Right ventricle myocardium superior (tissue), 1 donor: ENCODE measurements around the gene SHISA3. TPM values are rescaled to one million over a fixed set of nuclear protein-coding genes. Genes with fewer than 3 reads are reported as not detected.
"Not testable (repeated sequence)": the region's sequence is repeated elsewhere in the genome, so short reads cannot be mapped to it uniquely, and the experiment has no call there.

Source experiments
- ATAC-seq: fragments of 200-7000 bp; cut with Tn5 transposase; one replicate; pipeline ENCODE4 v1.9.1; 2020; ENCODE audit warnings: mild to moderate bottlenecking; ENCODE audit not compliant: poor library complexity
- DNase-seq: peaks from one replicate; pipeline ENCODE4 v3.0.0-alpha.2; 2020
- intact Hi-C: fragments of 100-400 bp; cut with DNase I; formaldehyde crosslinking; loops from one replicate; pipeline ENCODE4 v1.11.2; 2022
- long read RNA-seq: library from polyadenylated mRNA; unstranded; transcript quantifications from one replicate; pipeline ENCODE4 v2.0.0, GENCODE V29; 2021
- total RNA-seq: library from RNA; stranded (reverse); fragmentation: NEBNext Ultra II Directional; extraction: Animal tissue kit (Norgen Biotek cat#: 25700); gene quantifications from one replicate; pipeline ENCODE4 v1.2.1, GENCODE V29; 2021
- donor health status: DM: no; HTN: yes; CAD: no; lungs with severe emphysema.

SHISA3 gene
- total RNA-seq, result 6.7 TPM
- long read RNA-seq, transcript SHISA3-201 (2 exons, 1,971 nt), result major isoform, 18 of 18 reads
- long read RNA-seq, partial matches to known transcripts, result 0 of 18 reads
- long read RNA-seq, other reads (novel, unspliced or antisense), result 0 of 18 reads

DNA sequence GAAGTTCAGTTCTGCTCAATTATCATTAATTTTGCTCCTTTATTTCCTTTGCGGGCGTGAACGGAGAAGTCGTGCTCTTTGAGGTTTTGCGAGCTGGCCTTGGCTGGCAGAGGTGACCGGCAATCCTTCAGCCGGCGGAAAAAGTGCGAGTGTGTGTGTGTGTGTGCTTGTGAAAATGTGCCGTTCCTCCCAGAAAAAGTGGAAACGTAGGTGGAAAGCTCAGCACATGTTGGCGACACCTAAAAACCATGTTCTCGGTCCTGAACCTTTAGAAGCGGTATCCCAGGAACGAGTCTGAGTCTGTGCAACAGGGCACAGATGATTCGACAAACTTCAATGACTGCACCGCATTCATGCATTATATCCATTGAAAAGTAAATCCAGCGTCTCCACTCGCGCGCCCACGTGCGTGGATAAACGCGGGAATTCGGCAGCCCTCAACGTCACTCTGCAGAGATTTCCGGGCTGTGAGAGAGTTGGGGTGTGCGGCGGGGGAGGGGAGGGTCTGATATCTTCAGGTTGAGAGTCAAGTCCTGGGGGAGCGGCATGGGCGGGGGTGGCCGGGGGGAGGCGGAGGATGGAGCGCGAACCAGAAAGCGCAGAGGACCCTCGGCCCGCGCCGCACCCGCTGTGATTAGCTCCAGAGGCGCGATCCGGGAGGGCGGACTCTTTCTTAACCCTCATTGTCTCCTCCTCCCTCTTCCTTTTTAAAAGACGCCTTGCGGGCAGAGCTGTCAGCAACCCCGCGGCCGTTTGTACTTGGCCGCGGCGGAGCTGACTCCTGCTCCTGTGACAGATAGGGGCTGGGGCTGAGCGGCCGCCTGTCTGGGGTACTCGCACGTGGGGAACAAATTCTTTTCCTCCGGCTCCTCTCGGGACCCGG is at the start of gene SHISA3:
SHISA3 (plus strand) TSS at position 737 of the 883 bp plus-strand sequence. CDS start 569 bp downstream, outside the sequence.
- peak; percentile 60 for DNase-seq
- intact Hi-C loops, result no loop called here
- ATAC-seq, result peak; percentile 78

DNA sequence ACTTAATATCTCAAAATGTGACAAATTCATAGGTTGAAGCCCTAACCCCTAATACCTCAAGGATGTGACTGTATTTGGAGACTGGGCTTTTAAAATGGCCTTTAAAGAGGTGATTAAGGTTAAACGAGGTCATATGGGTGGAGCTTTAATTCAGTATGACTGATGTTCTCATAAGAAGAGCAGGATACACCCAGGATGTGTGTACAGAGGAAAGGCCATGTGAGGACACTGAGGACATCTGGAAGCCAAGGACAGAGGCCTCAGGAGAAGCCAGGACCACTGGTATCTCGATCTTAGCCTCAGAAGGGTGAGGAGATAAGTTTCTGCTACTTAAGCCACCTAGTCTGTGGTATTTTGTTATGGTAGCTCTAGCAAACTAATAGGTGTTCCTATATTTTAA is 49.0 kb upstream of the SHISA3 start:
- DNase-seq (no peak), ATAC-seq (peak; percentile 73)
- intact Hi-C loops, result no loop called here

DNA sequence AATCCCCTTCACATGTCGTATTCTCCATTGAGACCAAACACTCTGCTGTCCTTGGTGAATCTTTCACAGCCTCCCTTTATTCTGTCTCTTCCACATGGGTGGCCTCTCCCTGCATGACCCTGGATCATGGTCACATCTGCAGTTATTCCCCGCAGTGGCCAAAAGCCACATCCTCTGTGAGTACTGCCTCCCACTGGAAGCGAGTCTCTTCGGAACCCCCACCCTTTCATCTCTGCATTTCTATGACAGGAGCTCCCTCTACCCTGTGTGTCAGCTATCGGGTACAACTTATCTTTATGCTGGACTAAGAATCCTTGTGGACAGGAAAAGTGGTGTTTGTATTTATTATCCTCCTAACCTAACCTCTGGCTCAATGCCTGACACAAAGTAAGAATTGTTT is 48.6 kb upstream of the SHISA3 start:
- DNase-seq, result no peak
- intact Hi-C loops, result no loop called here
- peak; percentile 38 for ATAC-seq

DNA sequence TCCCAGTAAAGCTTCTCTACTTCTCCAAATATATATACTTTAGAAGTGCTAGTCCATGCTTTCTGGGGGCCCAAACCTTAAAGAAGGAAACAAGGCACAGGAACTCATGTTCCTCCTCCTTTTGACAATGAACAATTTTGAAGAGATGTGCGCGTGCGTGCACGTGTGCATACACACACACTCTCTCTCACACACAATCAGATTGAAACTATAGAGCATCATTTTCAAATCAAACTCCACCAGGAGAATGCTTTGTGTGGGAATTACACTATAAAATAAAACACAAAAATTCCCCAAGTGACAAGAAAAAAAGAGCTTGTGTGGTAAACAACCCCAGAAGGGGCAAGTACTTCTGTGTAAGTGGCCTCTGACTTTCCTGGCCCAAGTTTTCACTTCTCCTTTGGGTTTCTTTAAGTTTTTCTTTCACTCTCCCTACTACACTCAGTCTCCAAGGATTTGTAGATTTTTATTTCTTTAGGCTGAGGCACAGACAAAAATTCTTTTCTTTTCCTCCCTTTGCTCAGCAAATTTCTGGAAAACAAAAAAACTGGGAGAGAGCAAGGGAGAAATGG is 46.6 kb upstream of the SHISA3 start:
- ATAC-seq (no peak), DNase-seq (no peak)
- intact Hi-C loops, result no loop called here

DNA sequence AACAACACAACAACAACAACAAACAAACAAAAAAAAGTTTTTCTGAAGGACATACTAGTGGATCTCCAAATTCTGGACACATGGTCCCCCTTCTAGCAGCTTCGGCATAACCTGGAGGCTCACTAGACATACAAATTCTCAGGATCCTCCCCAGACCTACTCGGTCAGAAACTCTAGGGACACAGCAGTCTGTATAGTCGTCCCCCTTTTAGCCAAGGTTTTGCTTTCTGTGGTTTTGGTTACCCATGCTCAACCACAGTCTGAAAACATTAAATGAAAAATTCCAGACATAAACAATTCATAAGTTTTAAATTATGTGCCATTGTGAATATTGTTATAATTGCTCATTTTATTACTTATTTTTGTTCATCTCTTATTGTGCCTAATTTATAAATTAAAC is 45.2 kb upstream of the SHISA3 start:
- no peak for ATAC-seq
- DNase-seq, result no peak
- intact Hi-C loops, result no loop called here

DNA sequence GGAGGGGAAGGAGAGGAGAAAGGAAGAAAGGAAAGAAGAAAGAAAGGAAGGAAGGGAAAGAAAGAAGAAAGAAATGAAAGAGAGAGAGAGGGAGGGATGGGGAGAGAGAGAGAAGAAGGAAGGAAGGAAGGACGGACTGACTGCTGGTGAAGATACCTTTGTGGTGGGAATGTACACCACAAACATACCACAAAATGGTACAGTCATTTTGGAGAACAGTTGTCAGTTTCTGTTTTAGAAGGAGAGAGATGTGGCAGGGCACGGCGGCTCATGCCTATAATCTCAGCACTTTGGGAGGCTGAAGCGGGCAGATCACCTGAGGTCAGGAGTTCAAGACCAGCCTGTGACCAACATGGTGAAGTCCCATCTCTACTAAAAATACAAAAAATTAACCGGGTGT is 40.0 kb upstream of the SHISA3 start:
- intact Hi-C loops, result no loop called here
- DNase-seq, result no peak
- ATAC-seq, result no peak

DNA sequence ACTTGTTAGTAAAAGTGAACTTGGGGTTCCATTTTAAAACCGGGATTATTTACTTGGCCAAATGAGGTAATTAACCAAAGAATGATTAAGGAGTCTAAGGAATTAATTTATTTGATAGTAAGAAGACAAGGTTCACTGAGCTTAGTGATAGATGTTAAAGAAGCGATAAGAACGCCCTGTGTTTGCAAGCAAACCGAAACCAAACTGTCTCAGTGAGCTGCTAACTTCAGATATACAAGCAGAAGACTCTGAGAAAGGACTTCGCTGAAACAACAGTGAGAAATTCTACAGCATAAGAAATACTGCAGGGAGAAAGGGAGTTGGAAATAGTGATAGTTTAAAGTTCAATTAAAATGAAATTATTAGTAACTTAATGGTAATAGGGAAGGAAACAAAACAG is 37.6 kb upstream of the SHISA3 start:
- DNase-seq, result no peak
- intact Hi-C loops, result no loop called here
- ATAC-seq, result no peak

DNA sequence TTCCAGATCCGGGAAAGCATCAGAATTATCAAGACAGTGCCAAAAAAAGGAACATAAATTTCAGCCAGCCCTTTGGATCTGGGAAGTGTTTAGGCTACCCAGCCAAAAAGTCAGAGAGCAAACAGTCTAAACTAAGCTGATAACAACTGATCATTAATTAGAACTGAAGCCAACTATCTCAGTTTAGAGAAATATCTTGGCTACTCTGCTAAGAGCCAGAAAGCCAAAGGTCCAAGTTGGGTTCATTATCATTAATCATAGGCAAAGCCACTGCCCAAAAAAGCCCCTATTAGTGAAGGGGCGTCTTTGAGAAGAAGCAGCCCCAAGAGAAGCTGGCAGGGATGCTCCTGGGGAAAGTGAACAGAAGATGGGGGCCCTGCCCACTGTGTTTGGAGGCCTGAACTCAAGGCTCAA is 37.0 kb upstream of the SHISA3 start:
- intact Hi-C loops, result no loop called here
- DNase-seq, result no peak
- no peak for ATAC-seq

DNA sequence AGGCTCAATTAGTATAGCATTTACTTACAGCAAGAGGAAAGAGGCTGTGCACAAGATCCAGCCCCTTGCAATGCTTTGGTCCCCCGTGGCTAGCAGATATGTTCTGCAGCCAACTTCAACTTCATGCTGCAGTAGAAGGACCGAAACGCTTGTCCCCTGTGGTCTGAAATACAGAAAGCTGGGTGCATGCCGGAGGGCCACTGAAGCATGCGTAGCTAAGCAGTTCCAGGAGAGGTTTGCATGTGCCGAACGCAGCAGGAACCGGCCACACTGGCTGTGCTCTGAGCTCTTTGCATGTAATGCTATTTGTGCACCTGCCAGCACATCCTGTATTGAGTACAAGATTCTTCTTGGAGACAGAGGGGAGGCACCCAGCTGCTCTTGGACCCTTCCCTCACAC is 35.8 kb upstream of the SHISA3 start:
- no peak for ATAC-seq
- DNase-seq, result no peak
- intact Hi-C loops, result no loop called here

DNA sequence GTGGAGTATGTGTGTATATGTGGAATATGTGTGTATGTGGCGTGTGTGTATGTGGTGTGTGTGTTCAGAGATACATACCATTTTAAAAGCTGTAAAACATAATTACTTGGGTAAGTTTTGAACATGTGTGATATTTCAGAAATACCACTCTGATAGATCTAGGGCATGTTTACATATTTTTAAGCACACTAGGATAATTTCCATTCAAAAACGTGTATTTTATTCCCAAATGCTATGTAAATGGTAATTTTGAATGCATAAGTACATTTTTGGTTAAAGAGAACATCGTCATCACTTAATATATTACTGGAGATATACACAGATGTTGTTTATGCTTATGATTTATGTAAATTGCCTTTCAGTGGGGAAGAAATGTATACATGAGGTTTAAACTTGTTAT is 34.7 kb upstream of the SHISA3 start:
- DNase-seq (no peak), ATAC-seq (no peak)
- intact Hi-C loops, result no loop called here

DNA sequence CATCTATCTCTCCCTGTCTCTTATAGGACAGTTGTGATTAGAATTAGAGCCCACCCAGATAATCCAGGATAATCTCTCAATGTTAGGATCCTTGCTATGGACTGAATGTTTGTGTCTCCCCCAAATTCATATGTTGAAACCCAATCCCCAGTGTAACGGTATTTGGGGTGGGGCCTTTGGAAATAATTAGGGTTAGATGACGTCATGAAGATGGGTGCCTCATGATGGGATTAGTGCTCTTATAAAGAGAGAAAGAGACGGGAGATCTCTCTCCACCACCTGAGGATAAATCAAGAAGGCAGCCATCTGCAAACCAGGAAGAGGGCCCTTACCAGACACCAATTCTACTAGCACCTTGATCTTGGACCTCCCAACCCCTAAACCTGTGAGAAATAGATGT is 33.7 kb upstream of the SHISA3 start:
- intact Hi-C loops, result no loop called here
- ATAC-seq (no peak), DNase-seq (no peak)

DNA sequence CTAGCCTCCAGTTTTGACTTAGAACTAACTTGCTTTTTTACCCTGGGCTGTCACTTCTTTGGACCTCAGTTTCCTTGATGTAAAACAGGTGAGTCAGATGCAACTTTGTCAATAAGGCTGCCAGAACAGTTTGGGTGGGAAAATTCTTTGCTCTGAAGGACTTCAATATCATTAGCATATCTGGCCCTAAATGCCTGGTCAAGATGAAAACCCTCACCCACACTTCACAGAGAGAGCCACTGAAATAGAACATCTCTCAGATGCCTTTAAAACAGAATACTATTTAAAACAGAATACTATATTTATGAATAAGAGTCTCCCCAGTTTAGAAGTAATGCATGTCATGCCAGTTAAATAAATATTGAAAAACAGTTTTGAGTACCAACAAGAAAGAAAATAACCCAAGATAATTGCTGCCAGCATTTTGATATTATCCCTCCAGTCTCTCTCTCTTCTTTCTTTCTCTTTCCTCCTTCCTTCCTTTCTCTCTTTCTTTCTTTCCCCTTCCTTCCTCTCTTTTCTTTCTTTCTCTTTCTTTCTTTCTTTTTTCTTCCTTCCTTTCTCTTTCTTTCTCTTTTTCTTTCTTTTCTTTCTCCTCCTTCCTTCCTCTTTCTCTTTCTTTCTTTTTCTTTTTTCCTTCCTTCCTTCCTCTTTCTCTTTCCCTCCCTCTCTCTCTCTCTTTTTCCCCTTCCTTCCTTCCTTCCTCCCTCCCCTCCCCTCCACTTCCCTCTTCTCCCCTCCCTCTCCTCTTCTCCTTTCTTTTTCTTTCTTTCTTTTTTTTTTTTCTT is 32.8 kb upstream of the SHISA3 start:
- ATAC-seq, result no peak
- intact Hi-C loops, result no loop called here
- no peak for DNase-seq

DNA sequence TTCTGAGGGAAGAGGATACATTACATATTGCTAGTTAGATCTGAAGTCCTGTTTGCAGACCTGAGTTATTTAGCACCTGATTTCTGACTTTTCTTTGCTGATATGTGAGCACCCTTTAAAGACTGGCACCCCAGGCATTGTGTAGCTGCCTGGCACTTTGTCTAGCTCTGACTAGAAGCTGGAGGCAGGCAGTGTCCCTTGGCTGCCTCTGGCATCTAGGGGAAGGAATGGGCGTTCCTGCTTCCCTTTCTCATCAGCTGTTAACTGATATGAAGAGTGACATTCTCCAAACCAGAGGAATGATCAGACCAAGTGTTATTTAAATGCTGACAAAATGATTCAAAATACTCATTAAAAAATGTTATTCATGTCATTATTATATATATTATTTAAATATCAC is 30.3 kb upstream of the SHISA3 start:
- ATAC-seq (no peak), DNase-seq (no peak)
- intact Hi-C loops, result no loop called here

DNA sequence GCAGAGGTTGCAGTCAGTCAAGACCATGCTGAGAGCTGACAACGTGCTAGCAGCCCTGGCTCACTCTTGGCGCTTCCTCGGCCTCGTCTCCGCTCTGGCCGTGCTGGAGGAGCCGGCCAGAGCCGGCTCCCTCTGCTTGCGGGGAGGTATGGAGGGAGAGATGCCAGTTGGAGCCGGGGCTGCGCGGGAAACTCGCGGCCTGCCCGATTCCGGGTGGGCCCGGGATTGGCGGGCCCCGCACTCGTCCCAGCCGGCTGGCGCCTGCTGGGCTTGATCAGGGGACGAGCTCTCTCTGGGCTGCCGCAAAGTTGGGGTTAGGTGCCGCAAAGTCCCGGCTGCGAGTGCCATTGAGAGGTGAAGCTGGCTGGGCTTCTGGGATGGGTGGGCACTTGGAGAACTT is 27.8 kb upstream of the SHISA3 start:
- DNase-seq (no peak), ATAC-seq (no peak)
- intact Hi-C loops, result no loop called here

DNA sequence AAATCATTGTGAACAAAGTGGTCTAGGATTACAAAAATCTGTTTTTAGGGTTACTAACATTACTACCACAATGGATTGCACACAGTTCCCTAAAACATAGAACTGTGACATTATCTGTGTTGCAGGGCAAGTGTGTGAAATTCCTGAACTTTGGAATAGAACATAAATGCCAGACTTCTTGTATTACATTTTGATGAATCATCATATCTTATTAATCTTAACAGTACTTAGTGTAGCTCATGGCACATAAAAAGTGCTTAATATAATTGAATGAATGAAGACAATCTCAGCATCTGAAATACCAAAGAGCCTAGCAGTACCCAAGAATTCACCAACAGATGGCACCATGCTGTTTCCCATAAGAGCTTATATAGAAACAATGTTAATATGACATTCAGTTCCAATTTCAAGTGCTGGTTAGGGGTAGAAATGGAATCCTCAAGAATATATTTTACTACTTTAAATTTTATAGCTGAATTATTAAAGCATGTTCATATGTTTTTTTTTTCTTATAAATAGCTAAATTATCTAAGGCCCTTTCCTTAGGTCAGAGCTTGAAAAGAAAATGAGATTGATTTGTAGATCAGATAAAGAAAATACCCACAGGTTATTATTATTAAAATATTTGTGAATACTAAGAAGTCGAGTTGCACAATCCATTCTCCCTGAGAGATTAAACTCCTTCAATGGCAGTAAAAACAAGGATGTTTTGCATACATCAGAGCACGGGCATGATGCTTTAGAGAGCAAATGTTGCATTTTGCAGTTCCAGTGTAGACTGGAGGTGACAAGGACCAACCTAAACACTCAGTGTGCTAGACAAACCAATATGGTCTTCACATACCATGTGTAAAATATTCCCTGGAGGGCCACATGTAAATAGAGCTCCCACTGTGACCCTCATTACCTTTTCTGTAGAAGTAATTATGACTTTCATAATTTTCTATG is 25.7 kb upstream of the SHISA3 start:
- intact Hi-C loops, result loop anchor here (5.0 kb wide), 1 partner anchor 151 kb away; no protein-coding TSS in a partner anchor
- peak; percentile 61 for ATAC-seq
- DNase-seq, result no peak

DNA sequence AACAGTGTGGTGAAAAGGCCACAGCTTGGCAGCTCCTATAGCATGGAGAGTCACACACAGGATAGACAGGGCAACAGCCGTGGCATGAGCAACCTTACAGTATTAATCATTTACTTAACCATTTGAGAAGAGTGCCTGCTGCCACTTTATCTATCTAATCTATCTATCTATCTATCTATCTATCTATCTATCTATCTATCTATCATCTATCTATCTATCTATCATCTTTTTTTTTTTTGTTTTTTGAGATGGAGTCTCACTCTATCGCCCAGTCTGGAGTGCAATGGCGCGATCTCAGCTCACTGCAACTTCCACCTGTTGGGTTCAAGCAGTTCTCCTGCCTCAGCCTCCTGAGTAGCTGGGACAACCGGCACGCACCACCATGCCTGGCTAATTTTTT is 25.0 kb upstream of the SHISA3 start:
- intact Hi-C loops, result loop anchor here (5.0 kb wide), 1 partner anchor 150 kb away; no protein-coding TSS in a partner anchor
- ATAC-seq, DNase-seq: not testable (repeated sequence)

DNA sequence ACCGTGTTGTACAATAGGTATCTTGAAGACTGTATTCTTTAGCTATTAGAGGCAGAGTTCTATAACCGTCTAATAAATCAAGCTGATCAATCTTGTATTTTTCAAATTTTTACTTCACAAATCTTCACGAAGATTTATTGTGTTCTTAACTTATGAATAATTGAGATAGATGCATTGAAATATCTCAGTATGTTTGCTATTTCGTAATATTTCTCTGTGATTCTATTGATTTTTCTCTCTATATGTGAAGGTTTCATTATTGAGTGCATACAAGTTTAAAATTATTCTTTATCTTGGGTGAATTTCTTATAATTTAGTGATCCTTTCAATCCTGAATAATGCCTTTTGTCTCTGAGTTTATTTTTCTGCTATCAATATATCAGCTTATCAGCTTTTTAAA is 19.8 kb upstream of the SHISA3 start:
- DNase-seq (no peak), ATAC-seq (no peak)
- intact Hi-C loops, result no loop called here

DNA sequence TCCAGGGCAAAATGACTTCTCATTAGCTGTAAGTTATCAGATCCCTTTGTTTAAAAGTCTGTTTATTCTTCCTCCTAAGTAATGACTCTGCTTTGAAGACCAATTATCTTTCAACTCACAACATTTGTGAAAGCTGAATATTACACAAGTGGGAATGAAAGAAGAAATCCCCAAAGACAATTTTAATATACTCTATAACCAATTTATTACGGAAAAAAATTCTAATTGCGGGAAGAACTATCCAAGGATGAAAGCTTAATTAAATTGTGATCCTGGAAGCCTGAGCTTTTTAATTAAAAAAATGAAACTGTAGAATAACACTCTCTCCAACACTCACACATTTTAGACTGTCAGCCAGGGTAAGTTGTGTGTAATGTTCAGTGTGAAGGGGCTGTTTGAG is 15.6 kb upstream of the SHISA3 start:
- intact Hi-C loops, result no loop called here
- DNase-seq, result no peak
- no peak for ATAC-seq
